ENCODE measurements around the gene PRPSAP2. TPM values are rescaled to one million over a fixed set of nuclear protein-coding genes. Genes with fewer than 3 reads are reported as not detected.

PRPSAP2 gene
- total and polyA plus RNA-seq, 2 donors (not counting 3 experiments of a cell fraction or from before 2014, with no cell fraction given) = 22.2 to 38.5 TPM

GRCh38 chr17:18851201-18851600, 6.7 kb upstream of the PRPSAP2 start:
- FAIRE-seq = no peak
- DNase-seq (ENCODE audit: low read depth, low spot score) = no peak
- TF ChIP-seq EZH2 (IDR thresholded peaks at IDR 0.05; ENCODE audit: borderline replicate concordance, low read depth, low read length, severe bottlenecking) = no peak
- TF ChIP-seq GATA2 (IDR thresholded peaks at IDR 0.05; ENCODE audit: insufficient read depth, insufficient read length, low read depth, low read length) = no peak
- TF ChIP-seq CTCF (IDR thresholded peaks at IDR 0.05; ENCODE audit: extremely low read depth in 1 of 2, insufficient read depth in 1 of 2, low read depth in 1 of 2, low read length in 2 of 2) = no peak
- TF ChIP-seq JUN (IDR thresholded peaks at IDR 0.05; ENCODE audit: borderline replicate concordance, insufficient read depth, insufficient read length, low read depth) = no peak
- TF ChIP-seq FOS (IDR thresholded peaks at IDR 0.05; ENCODE audit: borderline replicate concordance, insufficient read depth, low read length) = no peak
- no peak for TF ChIP-seq POLR2A (IDR thresholded peaks at IDR 0.05; ENCODE audit: low read depth, low read length)
- no peak for TF ChIP-seq MYC (IDR thresholded peaks at IDR 0.05; ENCODE audit: low read depth, low read length)
- TF ChIP-seq MAX (IDR thresholded peaks at IDR 0.05; ENCODE audit: insufficient read depth, insufficient read length) = no peak
- no peak for TF ChIP-seq POLR2AphosphoS5 (IDR thresholded peaks at IDR 0.05; ENCODE audit: insufficient read depth, low read depth, low read length)
- H3K9me3 ChIP-seq (replicated peaks; ENCODE audit: control insufficient read depth, insufficient read depth, low read length) = no peaks in the 10 kb centered on the region
- H3K27ac ChIP-seq (ENCODE audit: insufficient read depth, low read depth, low read length) = no peak overlapping the region
- H3K9ac ChIP-seq (replicated peaks; ENCODE audit: extremely low read depth, insufficient read depth, low read length) = no peak overlapping the region
- intact Hi-C loops (cut with micrococcal nuclease) (no loop called here), dilution Hi-C loops (cut with MboI; ENCODE audit: extremely low pct_ligation_motif_present, low sequenced_read_pairs) (no loop called here)
- no peaks in the 10 kb centered on the region for H3K9me1 ChIP-seq (replicated peaks; ENCODE audit: control insufficient read depth, extremely low read depth, insufficient read depth, low read length)
- H3K4me2 ChIP-seq (ENCODE audit: insufficient read depth, low read length) = no peak overlapping the region
- ChIA-PET CTCF (interaction anchor here (2.4 kb wide), 1 partner anchor 8 kb away, joined by 7 read pairs; no protein-coding TSS in a partner anchor), POLR2A (no interaction called here)
- no TSS peak for BruUV-seq (replicated peaks)
- no peaks in the 10 kb centered on the region for H4K20me1 ChIP-seq (replicated peaks; ENCODE audit: control insufficient read depth, extremely low read depth, insufficient read depth, low read length)
- no peaks in the 10 kb centered on the region for H3K79me2 ChIP-seq (ENCODE audit: control insufficient read depth, insufficient read depth, low read length)
- H3K27me3 ChIP-seq (ENCODE audit: control insufficient read depth in 2 of 2, insufficient read depth in 2 of 2, low read length in 2 of 2) = no peaks in the 10 kb centered on the region
- no peak overlapping the region for H3K4me3 ChIP-seq (replicated peaks in 1 of 3; ENCODE audit: insufficient read depth in 1 of 3, low read depth in 1 of 3, low read length in 3 of 3)
- H2AFZ ChIP-seq (ENCODE audit: low read depth, low read length) = no peak overlapping the region
- peaks cover 6% of the 10 kb centered on the region for H3K4me1 ChIP-seq (ENCODE audit: control insufficient read depth, extremely low read depth, insufficient read depth, low read length)
- no peaks in the 10 kb centered on the region for H3K36me3 ChIP-seq (ENCODE audit: control insufficient read depth in 2 of 2, extremely low read depth in 1 of 2, insufficient read depth in 2 of 2, low read length in 2 of 2)
